Pons (tissue), 1 donor: Measurements from ENCODE around the gene MPHOSPH10.
"Not testable (repeated sequence)": the region's sequence is repeated elsewhere in the genome, so short reads cannot be mapped to it uniquely, and the experiment has no call there.

Experiments
- DNase-seq: peaks from one replicate; pipeline ENCODE4 v3.0.0-alpha.2; 2016; ENCODE audit warnings: low spot score

MPHOSPH10 gene

GRCh38 chr2:71173096-71173495, 42.7 kb downstream of the MPHOSPH10 start:
- no peak for DNase-seq

GRCh38 chr2:71174207-71174606, 43.8 kb downstream of the MPHOSPH10 start:
- DNase-seq = no peak

- not testable (repeated sequence) for DNase-seq
Observed at GRCh38 chr2:71178836-71179235, 48.4 kb downstream of the MPHOSPH10 start.

GRCh38 chr2:71181316-71181715, 50.9 kb downstream of the MPHOSPH10 start:
- no peak for DNase-seq

DNA sequence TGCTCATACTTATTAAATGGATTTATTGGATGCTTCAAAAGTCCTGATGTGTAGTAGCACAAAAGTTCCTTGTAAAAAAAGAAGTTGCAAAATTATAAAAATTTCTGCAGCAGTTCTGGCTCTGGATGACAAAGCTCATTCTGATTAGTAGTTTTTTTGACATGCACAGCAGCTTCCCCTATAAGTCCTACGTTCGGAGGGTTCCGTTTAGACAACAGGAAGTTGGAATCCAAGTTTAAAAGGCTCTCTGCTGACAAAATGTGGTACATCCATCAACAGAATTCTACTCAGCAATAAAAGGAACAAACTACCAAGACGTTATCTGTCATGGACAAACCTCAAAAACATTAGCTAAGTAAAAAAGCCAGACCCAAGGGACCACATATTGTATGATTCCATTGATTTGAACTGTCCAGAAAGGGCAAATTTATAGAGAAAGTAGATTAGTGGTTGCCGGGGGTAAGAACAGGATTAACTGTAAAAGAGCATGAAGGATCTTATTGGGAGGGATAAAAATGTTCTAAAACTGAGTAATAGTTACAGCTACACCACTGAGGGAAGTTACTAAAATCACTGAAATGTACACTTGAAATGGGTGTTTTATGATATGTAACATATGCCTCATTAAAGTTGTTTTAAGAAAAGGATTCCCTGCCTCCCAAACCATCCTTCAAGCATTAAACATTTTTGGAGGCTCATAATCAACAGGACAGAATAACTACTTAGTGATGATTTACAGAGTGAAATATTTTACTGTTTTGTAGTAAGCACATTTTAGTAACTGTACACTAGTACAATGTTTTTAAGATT, 53.1 kb downstream of the MPHOSPH10 start:
- DNase-seq = not testable (repeated sequence)

DNA sequence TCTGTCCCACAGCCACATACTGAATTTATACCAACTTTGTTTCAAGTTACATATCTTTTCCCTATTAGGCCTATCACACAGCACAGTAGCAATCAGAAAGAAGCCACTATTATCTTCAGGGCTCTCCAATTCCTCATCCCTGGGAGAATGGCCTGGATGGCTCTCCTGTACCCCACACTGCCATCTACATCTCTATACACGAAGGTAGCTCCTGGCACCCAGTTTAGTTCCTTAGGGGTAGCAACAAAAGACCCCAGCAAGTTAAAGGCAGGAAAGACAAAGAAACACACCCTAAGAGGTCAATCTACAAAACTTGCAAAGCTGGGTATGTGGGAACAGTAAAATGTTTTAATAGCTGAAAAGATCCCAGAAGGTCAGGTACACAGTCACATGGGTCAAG, 56.5 kb downstream of the MPHOSPH10 start:
- DNase-seq = no peak

DNA sequence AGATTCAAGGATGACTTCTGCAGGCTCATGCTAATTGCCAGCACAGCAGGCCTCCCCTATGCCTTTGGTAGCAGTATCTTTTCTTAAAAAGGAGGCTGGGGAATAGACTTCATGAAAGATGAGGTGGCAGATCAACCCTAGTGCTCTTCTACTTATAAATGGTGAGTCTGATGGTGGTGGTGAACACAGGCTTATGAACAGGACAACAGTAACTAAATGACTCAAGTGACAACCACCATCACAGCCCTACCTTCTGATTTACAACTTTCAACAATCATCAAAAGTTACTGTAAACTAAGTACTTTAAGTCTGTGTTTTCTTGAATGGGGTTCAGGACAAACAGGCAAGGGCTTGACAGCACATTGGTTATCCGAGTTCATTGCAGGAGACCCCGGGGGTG, 57.2 kb downstream of the MPHOSPH10 start:
- DNase-seq = no peak

- DNase-seq = peak; percentile 38
Observed at GRCh38 chr2:71190656-71191569, 60.5 kb downstream of the MPHOSPH10 start.

DNA sequence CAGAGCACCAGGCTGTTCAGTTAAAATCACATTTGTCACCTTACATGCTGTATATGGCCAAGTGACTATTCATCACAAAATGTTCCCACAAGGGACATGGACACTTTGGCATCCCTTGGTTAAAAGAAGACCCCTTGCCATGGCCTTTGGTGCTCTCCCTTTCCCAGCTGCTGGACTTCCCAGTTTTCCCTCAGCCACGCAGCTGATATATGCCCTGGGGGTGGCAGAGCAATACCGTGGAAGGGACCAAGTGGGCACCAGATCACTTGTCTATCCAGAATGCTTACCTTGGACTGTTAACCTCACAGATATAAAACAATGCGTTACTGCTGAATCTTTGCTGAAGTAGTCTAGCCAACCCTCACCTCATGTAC, 61.1 kb downstream of the MPHOSPH10 start:
- no peak for DNase-seq
